ENCODE results near the gene ZFYVE1. TPM values are rescaled to one million over a fixed set of nuclear protein-coding genes. Genes with fewer than 3 reads are reported as not detected.

ZFYVE1 gene, protein sequence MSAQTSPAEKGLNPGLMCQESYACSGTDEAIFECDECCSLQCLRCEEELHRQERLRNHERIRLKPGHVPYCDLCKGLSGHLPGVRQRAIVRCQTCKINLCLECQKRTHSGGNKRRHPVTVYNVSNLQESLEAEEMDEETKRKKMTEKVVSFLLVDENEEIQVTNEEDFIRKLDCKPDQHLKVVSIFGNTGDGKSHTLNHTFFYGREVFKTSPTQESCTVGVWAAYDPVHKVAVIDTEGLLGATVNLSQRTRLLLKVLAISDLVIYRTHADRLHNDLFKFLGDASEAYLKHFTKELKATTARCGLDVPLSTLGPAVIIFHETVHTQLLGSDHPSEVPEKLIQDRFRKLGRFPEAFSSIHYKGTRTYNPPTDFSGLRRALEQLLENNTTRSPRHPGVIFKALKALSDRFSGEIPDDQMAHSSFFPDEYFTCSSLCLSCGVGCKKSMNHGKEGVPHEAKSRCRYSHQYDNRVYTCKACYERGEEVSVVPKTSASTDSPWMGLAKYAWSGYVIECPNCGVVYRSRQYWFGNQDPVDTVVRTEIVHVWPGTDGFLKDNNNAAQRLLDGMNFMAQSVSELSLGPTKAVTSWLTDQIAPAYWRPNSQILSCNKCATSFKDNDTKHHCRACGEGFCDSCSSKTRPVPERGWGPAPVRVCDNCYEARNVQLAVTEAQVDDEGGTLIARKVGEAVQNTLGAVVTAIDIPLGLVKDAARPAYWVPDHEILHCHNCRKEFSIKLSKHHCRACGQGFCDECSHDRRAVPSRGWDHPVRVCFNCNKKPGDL
- 8.8 and 9.0 TPM in 2 replicates for total RNA-seq (2021)
- Bru-seq, nascent RNA = percentile 50 among the genes with signal in this experiment
- BruChase-seq, experiment 1, labeled RNA remaining after a 2-hour chase = percentile 52 among the genes with signal in this experiment
- percentile 48 among the genes with signal in this experiment for BruChase-seq, experiment 2, labeled RNA remaining after a 6-hour chase
- long read RNA-seq, full-length matches to known transcripts = 10 of 12 reads
- long read RNA-seq, partial matches to known transcripts = 1 of 12 reads
- long read RNA-seq, other reads (novel, unspliced or antisense) = 1 of 12 reads

DNA sequence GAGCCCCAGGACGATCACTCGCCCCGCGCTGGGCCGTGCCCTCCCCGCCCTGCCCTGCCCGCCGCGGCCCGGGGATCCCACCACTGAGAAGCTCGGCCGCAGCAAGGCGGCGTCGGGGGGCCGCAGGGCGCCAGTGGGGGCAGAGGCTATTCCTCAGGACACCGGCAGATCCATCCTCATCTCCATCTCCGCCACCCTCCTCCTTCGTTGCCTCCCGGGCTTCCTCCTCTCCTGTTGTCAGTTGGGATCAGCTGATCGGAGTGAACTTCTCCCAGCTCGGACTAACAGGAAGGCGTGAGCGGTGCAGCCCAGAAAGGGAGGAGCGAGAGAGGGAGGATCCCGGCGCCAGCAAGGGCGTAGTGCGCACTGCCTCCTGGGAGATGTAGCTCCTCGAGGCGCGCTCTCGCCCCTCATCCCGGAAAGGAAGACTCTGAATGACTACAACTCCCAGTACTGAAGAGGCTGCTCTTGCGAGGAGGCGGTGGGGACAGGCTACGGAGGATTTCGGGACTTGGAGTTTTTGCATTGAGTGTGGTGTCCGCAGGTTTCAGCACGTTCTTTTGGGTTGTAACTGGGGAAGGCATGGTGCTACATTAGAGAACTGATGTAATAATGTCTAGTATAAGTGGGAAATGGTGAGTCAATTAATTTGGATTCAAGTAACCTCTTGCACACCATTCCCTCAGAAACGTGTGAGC, at the start of gene ZFYVE1:
Gene ZFYVE1 (minus strand): TSS at position 262 of the 698 bp plus-strand sequence. CDS start 2,598 bp downstream, outside the sequence.
- Histone ChIP-seq H3K27me3 (ENCODE audit: insufficient read depth, low read depth) (no peaks in the 10 kb centered on the region), H3F3A (ENCODE audit: insufficient read depth, low read depth) (no peaks in the 10 kb centered on the region), H3K36me3 (ENCODE audit: low read depth) (peaks cover 9% of the 10 kb centered on the region; the same call in 1 of the 2 replicates), H3K79me2 (ENCODE audit: low read depth) (no peaks in the 10 kb centered on the region; the same call in 1 of the 2 replicates), H2AFZ (peak within 1 kb of the TSS; percentile 82), H4K20me1 (ENCODE audit: insufficient read depth) (no peaks in the 10 kb centered on the region), H3K27ac (no peak within 1 kb of the TSS), H3K4me3 (peak within 1 kb of the TSS; percentile 77), H3K9me3 (ENCODE audit: insufficient read depth, low read depth) (no peaks in the 10 kb centered on the region), H3K4me1 (replicated peaks; ENCODE audit: insufficient read depth) (peaks cover 9% of the 10 kb centered on the region), H3K9me2 (ENCODE audit: insufficient read depth) (no peaks in the 10 kb centered on the region), H3K4me2 (peak within 1 kb of the TSS; percentile 81)
- intact Hi-C loops (cut with micrococcal nuclease; ENCODE audit: unreplicated experiment) = loop anchor here (1.0 to 2.0 kb wide), 3 partner anchors 32 to 101 kb away; partner anchors contain the start of genes DCAF4 and RBM25
- ChIA-PET POLR2A (ENCODE audit: unreplicated experiment) (interaction anchor here (0.6 to 1.0 kb wide), 5 partner anchors 31 to 1062 kb away, joined by 3 to 29 read pairs (median 6); partner anchors contain the start of genes PSEN1 and RBM25), CTCF (interaction anchor here (0.7 kb wide), 1 partner anchor 66 kb away, joined by 5 read pairs; no protein-coding TSS in a partner anchor)
- TF ChIP-seq EZH2 (IDR thresholded peaks at IDR 0.05; ENCODE audit: low read depth) = no peak
- DNase-seq = peak; percentile 95
- no TSS peak for BruUV-seq (replicated peaks)

DNA sequence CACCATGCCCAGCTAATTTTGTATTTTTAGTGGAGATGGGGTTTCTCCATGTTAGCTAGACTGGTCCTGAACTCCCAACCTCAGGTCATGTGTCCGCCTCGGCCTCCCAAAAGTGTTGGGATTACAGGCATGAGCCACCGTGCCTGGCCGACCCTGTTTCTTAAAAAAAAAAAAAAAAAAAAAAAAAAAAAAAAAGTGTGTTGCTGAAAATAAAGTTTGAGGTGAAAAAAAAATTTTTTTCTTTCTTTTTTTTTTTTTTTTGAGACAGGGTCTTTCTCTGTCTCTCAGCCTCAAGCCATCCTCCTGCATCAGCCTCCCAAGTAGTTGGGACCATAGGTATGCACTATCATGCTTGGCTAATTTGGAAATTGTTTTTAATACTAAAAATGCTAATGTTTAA, 42.7 kb upstream of the ZFYVE1 start:
- Histone ChIP-seq H4K20me1 (ENCODE audit: insufficient read depth) (peaks cover 98% of the 10 kb centered on the region), H3K27ac (no peak overlapping the region), H3K27me3 (ENCODE audit: insufficient read depth, low read depth) (no peaks in the 10 kb centered on the region), H3K36me3 (ENCODE audit: low read depth) (peaks cover 32% of the 10 kb centered on the region), H3K9me3 (ENCODE audit: insufficient read depth, low read depth) (no peaks in the 10 kb centered on the region), H3K4me1 (replicated peaks; ENCODE audit: insufficient read depth) (no peaks in the 10 kb centered on the region), H2AFZ (no peak overlapping the region), H3F3A (ENCODE audit: insufficient read depth, low read depth) (peaks cover 25% of the 10 kb centered on the region), H3K4me3 (no peak overlapping the region), H3K9me2 (ENCODE audit: insufficient read depth) (no peaks in the 10 kb centered on the region), H3K4me2 (no peak overlapping the region), H3K79me2 (ENCODE audit: low read depth) (peaks cover 99% of the 10 kb centered on the region)
- POLR2A ChIA-PET (ENCODE audit: unreplicated experiment) = no interaction called here
- CTCF ChIA-PET = no interaction called here
- no TSS peak for BruUV-seq (replicated peaks)
- intact Hi-C loops (cut with micrococcal nuclease; ENCODE audit: unreplicated experiment) = no loop called here
- TF ChIP-seq, protein P1, sequence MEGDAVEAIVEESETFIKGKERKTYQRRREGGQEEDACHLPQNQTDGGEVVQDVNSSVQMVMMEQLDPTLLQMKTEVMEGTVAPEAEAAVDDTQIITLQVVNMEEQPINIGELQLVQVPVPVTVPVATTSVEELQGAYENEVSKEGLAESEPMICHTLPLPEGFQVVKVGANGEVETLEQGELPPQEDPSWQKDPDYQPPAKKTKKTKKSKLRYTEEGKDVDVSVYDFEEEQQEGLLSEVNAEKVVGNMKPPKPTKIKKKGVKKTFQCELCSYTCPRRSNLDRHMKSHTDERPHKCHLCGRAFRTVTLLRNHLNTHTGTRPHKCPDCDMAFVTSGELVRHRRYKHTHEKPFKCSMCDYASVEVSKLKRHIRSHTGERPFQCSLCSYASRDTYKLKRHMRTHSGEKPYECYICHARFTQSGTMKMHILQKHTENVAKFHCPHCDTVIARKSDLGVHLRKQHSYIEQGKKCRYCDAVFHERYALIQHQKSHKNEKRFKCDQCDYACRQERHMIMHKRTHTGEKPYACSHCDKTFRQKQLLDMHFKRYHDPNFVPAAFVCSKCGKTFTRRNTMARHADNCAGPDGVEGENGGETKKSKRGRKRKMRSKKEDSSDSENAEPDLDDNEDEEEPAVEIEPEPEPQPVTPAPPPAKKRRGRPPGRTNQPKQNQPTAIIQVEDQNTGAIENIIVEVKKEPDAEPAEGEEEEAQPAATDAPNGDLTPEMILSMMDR (conservative IDR thresholded peaks at IDR 0.05) = no peak
- TF ChIP-seq EZH2 (IDR thresholded peaks at IDR 0.05; ENCODE audit: low read depth) = no peak
- DNase-seq = no peak

DNA sequence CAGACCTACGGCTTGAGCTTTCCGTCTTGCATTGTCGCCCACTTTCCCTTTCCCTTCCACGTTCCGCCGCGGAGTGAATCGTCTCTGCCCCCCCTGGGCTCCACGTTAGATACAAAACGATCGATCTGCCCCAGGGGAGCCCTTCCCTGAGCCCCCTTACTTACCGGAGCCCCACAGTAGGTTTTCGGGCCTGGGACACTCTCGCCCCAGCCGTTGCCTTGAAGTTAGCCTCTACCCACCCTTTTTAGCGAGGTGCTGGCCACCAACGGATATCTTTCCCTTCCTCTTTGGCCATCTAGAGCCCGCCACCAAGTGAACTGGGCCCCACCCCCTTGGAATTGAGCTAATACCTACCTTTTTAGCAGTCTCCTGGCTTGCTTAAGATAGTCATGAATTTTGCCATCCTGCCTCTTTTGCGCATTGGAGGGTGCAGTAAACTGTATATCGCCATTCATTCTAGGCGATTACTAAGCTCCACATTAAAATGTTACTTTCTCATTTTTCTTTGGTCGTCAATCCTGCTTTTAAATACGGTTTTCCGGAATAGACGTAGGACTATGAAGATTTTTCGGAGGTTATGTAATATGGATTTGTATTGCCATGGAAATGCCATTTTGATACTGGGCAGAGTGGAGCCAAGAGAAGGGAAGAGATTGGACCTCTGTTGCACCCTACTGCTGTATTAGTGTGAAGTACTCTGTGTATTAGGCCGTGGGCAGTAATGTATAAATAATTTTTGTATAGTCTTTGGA, 32.2 kb upstream of the ZFYVE1 start:
- H3K4me3 ChIP-seq = peak overlapping the region; percentile 99
- H3K36me3 ChIP-seq (ENCODE audit: low read depth) = peaks cover 25% of the 10 kb centered on the region
- H3K4me1 ChIP-seq (replicated peaks; ENCODE audit: insufficient read depth) = peaks cover 21% of the 10 kb centered on the region
- ChIA-PET CTCF (interaction anchor here (0.6 kb wide), 2 partner anchors 399 to 744 kb away, joined by 3 to 4 read pairs; partner anchors contain the start of gene NUMB), POLR2A (ENCODE audit: unreplicated experiment) (interaction anchor here (0.5 to 1.4 kb wide), 5 partner anchors 32 to 392 kb away, joined by 3 to 10 read pairs (median 6); partner anchors contain the start of gene ZFYVE1)
- no peaks in the 10 kb centered on the region for H3K9me2 ChIP-seq (ENCODE audit: insufficient read depth)
- H3K4me2 ChIP-seq = peak overlapping the region; percentile 89
- H3K79me2 ChIP-seq (ENCODE audit: low read depth) = peaks cover 54% of the 10 kb centered on the region
- H2AFZ ChIP-seq = peak overlapping the region; percentile 90
- TF ChIP-seq, protein P1 (conservative IDR thresholded peaks at IDR 0.05) = no peak; the same call in 1 of the 2 replicates
- TF ChIP-seq EZH2 (IDR thresholded peaks at IDR 0.05; ENCODE audit: low read depth) = no peak
- BruUV-seq (replicated peaks) = TSS peak; percentile 50
- H3K9me3 ChIP-seq (ENCODE audit: insufficient read depth, low read depth) = no peaks in the 10 kb centered on the region
- peak overlapping the region; percentile 91 for H3K27ac ChIP-seq
- H3K27me3 ChIP-seq (ENCODE audit: insufficient read depth, low read depth) = no peaks in the 10 kb centered on the region
- peak in 1 of 2 experiments; percentile 41 for DNase-seq
- peaks cover 4% of the 10 kb centered on the region for H3F3A ChIP-seq (ENCODE audit: insufficient read depth, low read depth)
- H4K20me1 ChIP-seq (ENCODE audit: insufficient read depth) = peaks cover 53% of the 10 kb centered on the region
- intact Hi-C loops (cut with micrococcal nuclease; ENCODE audit: unreplicated experiment) = loop anchor here (1.0 to 2.0 kb wide), 3 partner anchors 32 to 132 kb away; partner anchors contain the start of gene ZFYVE1

Measured in PC-9 (cell line).